HG03575 (cell line): ENCODE measurements around the gene CYFIP2.

Source experiments
- ATAC-seq: cut with Tn5 transposase; IDR thresholded peaks from one replicate; pipeline ENCODE4 v1.9.1; 2021; ENCODE audit not compliant: unreplicated experiment, insufficient number of reproducible peaks, low FRiP score; ENCODE audit errors: extremely low read depth

Gene CYFIP2

DNA sequence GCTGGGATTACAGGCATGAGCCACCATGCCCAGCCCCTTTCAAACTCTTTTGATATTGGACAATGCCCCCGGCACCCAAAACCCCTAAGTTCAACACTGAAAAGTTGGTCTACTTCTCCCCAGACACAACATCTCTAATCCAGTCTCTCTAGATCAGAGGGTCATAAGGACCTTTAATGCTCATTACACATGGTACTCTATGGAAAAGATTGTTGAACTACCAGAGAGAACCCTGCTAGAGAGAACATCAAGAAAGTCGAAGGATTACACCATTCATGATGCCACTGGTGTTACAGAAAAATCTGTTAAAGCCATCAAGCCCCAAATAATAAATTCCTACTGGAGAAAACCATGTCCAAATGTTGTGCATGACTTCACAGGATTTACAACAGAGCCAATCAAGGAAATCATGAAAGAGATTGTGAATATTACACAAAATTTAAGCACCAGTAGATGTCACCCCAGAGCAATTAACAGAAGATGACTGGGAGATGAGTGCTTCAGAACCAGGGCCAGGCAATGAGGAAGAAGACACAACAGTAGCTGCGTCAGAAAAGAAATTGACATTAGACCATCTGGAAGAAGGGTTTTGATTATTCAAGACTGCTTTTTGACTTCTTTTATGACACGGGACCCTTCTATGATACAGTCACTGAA, 165.7 kb downstream of the CYFIP2 start:
- ATAC-seq, result peak; percentile 61

DNA sequence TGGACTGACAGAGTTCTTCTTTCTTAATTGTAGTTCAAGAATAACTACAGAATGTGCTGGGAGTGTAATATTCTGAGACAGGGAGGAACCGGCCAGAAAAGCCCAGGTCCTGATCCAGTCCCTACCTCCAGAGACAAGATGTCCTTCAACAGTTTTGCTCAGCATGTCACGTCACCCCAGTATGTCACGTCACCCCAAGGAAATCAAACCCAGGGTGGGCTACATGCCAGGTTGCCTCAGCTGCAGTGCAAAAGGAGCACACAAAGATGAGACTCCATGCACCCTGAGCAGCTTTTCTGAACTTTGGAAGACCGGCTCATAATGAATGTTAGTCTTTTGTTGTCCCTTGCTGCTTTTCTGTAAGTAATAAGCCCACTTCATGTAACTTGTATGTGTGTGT, 168.2 kb downstream of the CYFIP2 start:
- no peak for ATAC-seq

DNA sequence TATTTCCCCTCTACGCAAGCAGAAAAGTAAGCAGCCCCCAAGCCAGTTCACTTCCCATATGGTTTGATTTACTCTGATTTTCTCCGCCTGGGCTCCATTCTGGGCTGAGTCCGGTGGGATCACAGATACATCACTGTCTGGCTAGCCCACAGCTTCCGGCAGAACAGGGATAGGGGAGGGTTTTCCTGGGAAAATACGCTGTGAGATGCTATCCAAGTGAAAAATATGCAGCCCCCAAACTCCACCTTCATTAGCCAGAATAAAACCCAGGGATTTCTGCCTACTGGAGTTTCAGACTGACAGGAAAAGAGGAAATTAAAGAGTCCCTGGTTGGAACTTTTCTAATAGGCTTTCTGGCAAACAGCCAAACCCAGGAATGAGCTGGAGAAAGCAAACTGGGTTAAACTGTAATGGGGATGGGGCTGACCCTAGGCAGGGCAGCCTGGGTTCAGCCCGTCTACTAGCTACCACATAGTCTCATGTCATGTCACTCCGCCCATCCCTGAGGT, 177.2 kb downstream of the CYFIP2 start:
- ATAC-seq, result no peak

DNA sequence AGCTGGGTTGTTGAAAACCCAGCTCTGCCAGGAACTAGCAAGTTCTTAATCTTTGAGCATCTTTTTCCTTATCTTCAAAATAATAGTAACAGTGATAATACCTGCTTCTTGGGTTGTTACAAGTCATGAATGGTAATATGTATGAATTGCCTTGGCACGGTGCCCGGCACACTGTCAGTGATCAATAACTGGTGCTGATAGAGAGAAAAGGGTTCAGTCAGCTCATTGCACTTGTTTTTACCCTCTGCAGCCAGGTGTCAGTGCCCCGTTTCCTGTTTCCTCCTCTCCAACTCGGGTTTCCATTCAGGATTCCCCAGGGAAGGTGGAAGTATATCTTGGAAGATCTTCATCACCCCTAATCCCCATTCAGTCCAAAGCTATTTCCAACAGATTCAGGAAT, 178.3 kb downstream of the CYFIP2 start:
- no peak for ATAC-seq
